ENCODE data around the gene DNAJC30. TPM values are rescaled to one million over a fixed set of nuclear protein-coding genes. Genes with fewer than 3 reads are reported as not detected.
A peak's percentile ranks its signal among the peaks of the same experiment; 100 is the strongest.

The DNAJC30 gene
- total RNA-seq, 2 experiments from 2014 or later: 14.0 to 14.4 TPM

GRCh38 chr7:73646785-73647724 is 36.2 kb downstream of the DNAJC30 start:
- Histone ChIP-seq H3K27me3 (ENCODE audit: control insufficient read depth in 1 of 2, insufficient read depth in 2 of 2, low read length in 2 of 2) (peaks cover 40 to 57% of the 10 kb centered on the region in 2 experiments), H3K36me3 (ENCODE audit: insufficient read depth, low read length) (no peaks in the 10 kb centered on the region), H3K9me3 (ENCODE audit: control insufficient read depth in 1 of 2, insufficient read depth in 1 of 2, low read length in 2 of 2) (peaks cover under 1 to 20% of the 10 kb centered on the region in 2 experiments), H3K4me1 (ENCODE audit: insufficient read depth, low read length) (peaks cover 10% of the 10 kb centered on the region), H3K27ac (ENCODE audit: low read depth in 1 of 2, low read length in 2 of 2) (no peak overlapping the region), H3K4me3 (ENCODE audit: low read length) (no peak overlapping the region)
- DNase-seq (no peak), ATAC-seq (ENCODE audit: poor library complexity) (no peak)
- intact Hi-C loops (cut with DNase I, micrococcal nuclease): loop anchor here in 1 of 2 experiments (5.0 kb wide), 1 partner anchor 80 kb away; no protein-coding TSS in a partner anchor
- H3K27me3 Mint-ChIP-seq: peaks cover 76% of the 10 kb centered on the region
- peaks cover 6% of the 10 kb centered on the region for H3K4me1 Mint-ChIP-seq (ENCODE audit: low read depth)
- peak overlapping the region; percentile 25 for H3K4me3 Mint-ChIP-seq
- TF ChIP-seq CTCF (IDR thresholded peaks at IDR 0.05): no peak
- H3K36me3 Mint-ChIP-seq (ENCODE audit: low read depth): no peaks in the 10 kb centered on the region
- ChIA-PET POLR2A (no interaction called here), CTCF (interaction anchor here (0.5 kb wide), 1 partner anchor 134 kb away, joined by 3 read pairs; no protein-coding TSS in a partner anchor)
- H3K27ac Mint-ChIP-seq: no peak overlapping the region
- H3K9me3 Mint-ChIP-seq: no peaks in the 10 kb centered on the region

GRCh38 chr7:73645643-73646174 is 37.5 kb downstream of the DNAJC30 start:
- POLR2A ChIA-PET: no interaction called here
- CTCF ChIA-PET: no interaction called here
- no peaks in the 10 kb centered on the region for H3K36me3 ChIP-seq (ENCODE audit: insufficient read depth, low read length)
- Mint-ChIP-seq H3K9me3 (no peaks in the 10 kb centered on the region), H3K27ac (no peak overlapping the region), H3K4me1 (ENCODE audit: low read depth) (peaks cover 6% of the 10 kb centered on the region), H3K27me3 (peaks cover 65% of the 10 kb centered on the region), H3K4me3 (no peak overlapping the region), H3K36me3 (ENCODE audit: low read depth) (no peaks in the 10 kb centered on the region)
- H3K4me3 ChIP-seq (ENCODE audit: low read length): no peak overlapping the region
- ATAC-seq (ENCODE audit: poor library complexity) (no peak), DNase-seq (no peak)
- peaks cover 38 to 49% of the 10 kb centered on the region in 2 experiments for H3K27me3 ChIP-seq (ENCODE audit: control insufficient read depth in 1 of 2, insufficient read depth in 2 of 2, low read length in 2 of 2)
- TF ChIP-seq CTCF (IDR thresholded peaks at IDR 0.05): no peak
- H3K9me3 ChIP-seq (ENCODE audit: control insufficient read depth in 1 of 2, insufficient read depth in 1 of 2, low read length in 2 of 2): peaks cover 14 to 32% of the 10 kb centered on the region in 2 experiments
- H3K4me1 ChIP-seq (ENCODE audit: insufficient read depth, low read length): peaks cover 10% of the 10 kb centered on the region
- H3K27ac ChIP-seq (ENCODE audit: low read depth in 1 of 2, low read length in 2 of 2): no peak overlapping the region
- intact Hi-C loops (cut with DNase I, micrococcal nuclease): loop anchor here in 1 of 2 experiments (5.0 kb wide), 1 partner anchor 82 kb away; no protein-coding TSS in a partner anchor

GRCh38 chr7:73644688-73645286 is 38.5 kb downstream of the DNAJC30 start:
- Mint-ChIP-seq H3K27ac (no peak overlapping the region), H3K4me1 (ENCODE audit: low read depth) (peaks cover 6% of the 10 kb centered on the region), H3K36me3 (ENCODE audit: low read depth) (no peaks in the 10 kb centered on the region), H3K27me3 (peaks cover 56% of the 10 kb centered on the region), H3K9me3 (no peaks in the 10 kb centered on the region), H3K4me3 (no peak overlapping the region)
- Histone ChIP-seq H3K27me3 (ENCODE audit: control insufficient read depth in 1 of 2, insufficient read depth in 2 of 2, low read length in 2 of 2) (peaks cover 34 to 42% of the 10 kb centered on the region in 2 experiments), H3K4me1 (ENCODE audit: insufficient read depth, low read length) (peaks cover 10% of the 10 kb centered on the region), H3K27ac (ENCODE audit: low read depth in 1 of 2, low read length in 2 of 2) (no peak overlapping the region), H3K36me3 (ENCODE audit: insufficient read depth, low read length) (no peaks in the 10 kb centered on the region), H3K9me3 (ENCODE audit: control insufficient read depth in 1 of 2, insufficient read depth in 1 of 2, low read length in 2 of 2) (peaks cover 15 to 33% of the 10 kb centered on the region in 2 experiments), H3K4me3 (ENCODE audit: low read length) (no peak overlapping the region)
- CTCF ChIA-PET: no interaction called here
- POLR2A ChIA-PET: no interaction called here
- DNase-seq: no peak
- no peak for ATAC-seq (ENCODE audit: poor library complexity)
- intact Hi-C loops (cut with DNase I, micrococcal nuclease): loop anchor here in 1 of 2 experiments (5.0 kb wide), 1 partner anchor 83 kb away; no protein-coding TSS in a partner anchor
- no peak for TF ChIP-seq CTCF (IDR thresholded peaks at IDR 0.05)

All from CD4-positive, alpha-beta T cell (primary cell).